Measurements from ENCODE around the gene FTO. TPM values are rescaled to one million over a fixed set of nuclear protein-coding genes. Genes with fewer than 3 reads are reported as not detected.

FTO gene
- polyA plus RNA-seq, 3 donors: 16.8 to 51.0 (median 37.7) TPM

DNA sequence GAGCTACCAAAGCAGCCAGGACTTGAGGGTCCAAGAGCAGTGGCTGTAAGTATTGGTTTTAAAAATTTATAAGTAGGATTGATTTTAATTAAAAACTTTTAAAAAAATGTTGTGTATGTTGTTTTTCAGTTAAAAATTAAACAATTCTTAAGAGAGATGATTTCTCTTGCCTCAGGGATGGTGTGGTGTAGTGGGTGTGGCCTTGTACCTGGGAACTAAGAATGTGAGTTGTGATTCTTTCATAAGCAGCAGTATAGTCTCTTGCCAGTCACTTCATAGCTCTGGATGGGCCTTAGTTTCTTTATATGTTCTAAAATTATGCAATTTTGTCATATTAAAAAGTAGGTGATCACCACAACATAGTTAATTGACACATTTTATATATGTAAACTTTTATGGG is 99.5 kb downstream of the FTO start:
- Histone ChIP-seq H3K4me2 (replicated peaks; ENCODE audit: extremely low read depth, low read length, poor library complexity, severe bottlenecking) (no peak overlapping the region), H3K4me1 (ENCODE audit: control insufficient read depth in 1 of 2, insufficient read depth in 2 of 2, low read length in 2 of 2) (peaks cover 11 to 14% of the 10 kb centered on the region in 2 donors), H3K79me2 (ENCODE audit: insufficient read depth, low read length) (peaks cover 4% of the 10 kb centered on the region), H2AFZ (ENCODE audit: insufficient read depth, low read depth, low read length, poor library complexity, severe bottlenecking) (no peak overlapping the region), H3K9ac (ENCODE audit: insufficient read depth, low read length, poor library complexity, severe bottlenecking) (no peak overlapping the region), H3K9me3 (replicated peaks in 1 of 2; ENCODE audit: control insufficient read depth in 1 of 2, insufficient read depth in 1 of 2, low read length in 2 of 2) (no peaks in the 10 kb centered on the region), H3K36me3 (replicated peaks in 1 of 2; ENCODE audit: control insufficient read depth in 1 of 2, insufficient read depth in 2 of 2, low read length in 2 of 2) (no peaks in the 10 kb centered on the region), H3K27me3 (ENCODE audit: control insufficient read depth in 2 of 2, insufficient read depth in 2 of 2, low read length in 2 of 2) (no peaks in the 10 kb centered on the region), H4K20me1 (ENCODE audit: insufficient read depth, low read length) (peaks cover 3% of the 10 kb centered on the region), H3K4me3 (replicated peaks in 1 of 3; ENCODE audit: low read depth in 2 of 3, low read length in 3 of 3) (no peak overlapping the region), H3K27ac (ENCODE audit: low read depth in 1 of 2, low read length in 2 of 2) (no peak overlapping the region)
- intact Hi-C loops (cut with micrococcal nuclease): no loop called here
- no peaks in the 10 kb centered on the region for H3K27me3 Mint-ChIP-seq (ENCODE audit: low read depth in 3 of 3)
- DNase-seq: no peak
- H3K36me3 Mint-ChIP-seq: peaks cover 3 to 5% of the 10 kb centered on the region in 2 donors
- H3K9me3 Mint-ChIP-seq: peaks cover 0 to 8% (median 0%) of the 10 kb centered on the region in 7 donors
- TF ChIP-seq CTCF (IDR thresholded peaks at IDR 0.05): no peak
- no peak overlapping the region for H3K27ac Mint-ChIP-seq
- peaks cover 17% of the 10 kb centered on the region for H3K4me1 Mint-ChIP-seq
- H3K4me3 Mint-ChIP-seq: no peak overlapping the region

DNA sequence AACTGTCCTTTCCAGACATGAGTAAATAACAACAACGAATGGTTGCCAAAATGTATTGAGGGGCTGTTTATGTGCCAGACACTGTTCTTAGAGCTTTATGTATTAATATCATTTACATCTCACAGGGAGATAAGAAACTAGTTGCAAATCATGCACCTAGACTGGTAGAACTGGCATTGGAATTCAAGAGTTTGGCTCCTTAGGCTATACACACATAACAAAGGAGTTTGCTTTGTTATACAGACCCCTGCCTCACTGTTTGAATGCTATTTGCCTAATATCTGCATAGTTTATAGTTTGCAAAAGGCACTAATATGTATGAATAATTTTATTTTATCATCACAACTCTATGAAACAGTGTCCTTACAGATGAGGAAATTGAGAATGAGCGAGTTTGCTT is 100.0 kb downstream of the FTO start:
- peak overlapping the region in 1 of 2 donors; percentile 53 for H3K4me3 Mint-ChIP-seq
- Histone ChIP-seq H3K4me1 (ENCODE audit: control insufficient read depth in 1 of 2, insufficient read depth in 2 of 2, low read length in 2 of 2) (peaks cover 11 to 14% of the 10 kb centered on the region in 2 donors), H3K9ac (ENCODE audit: insufficient read depth, low read length, poor library complexity, severe bottlenecking) (no peak overlapping the region), H3K36me3 (replicated peaks in 1 of 2; ENCODE audit: control insufficient read depth in 1 of 2, insufficient read depth in 2 of 2, low read length in 2 of 2) (no peaks in the 10 kb centered on the region), H3K79me2 (ENCODE audit: insufficient read depth, low read length) (peaks cover 8% of the 10 kb centered on the region), H4K20me1 (ENCODE audit: insufficient read depth, low read length) (peaks cover 3% of the 10 kb centered on the region), H3K27me3 (ENCODE audit: control insufficient read depth in 2 of 2, insufficient read depth in 2 of 2, low read length in 2 of 2) (no peaks in the 10 kb centered on the region), H3K4me2 (replicated peaks; ENCODE audit: extremely low read depth, low read length, poor library complexity, severe bottlenecking) (peak overlapping the region; percentile 29), H3K27ac (ENCODE audit: low read depth in 1 of 2, low read length in 2 of 2) (peak overlapping the region in 1 of 2 donors; percentile 6), H3K4me3 (replicated peaks in 1 of 3; ENCODE audit: low read depth in 2 of 3, low read length in 3 of 3) (peak overlapping the region in 1 of 3 experiments; percentile 38), H2AFZ (ENCODE audit: insufficient read depth, low read depth, low read length, poor library complexity, severe bottlenecking) (no peak overlapping the region), H3K9me3 (replicated peaks in 1 of 2; ENCODE audit: control insufficient read depth in 1 of 2, insufficient read depth in 1 of 2, low read length in 2 of 2) (no peaks in the 10 kb centered on the region)
- H3K36me3 Mint-ChIP-seq: peaks cover 3 to 5% of the 10 kb centered on the region in 2 donors
- H3K4me1 Mint-ChIP-seq: peaks cover 17% of the 10 kb centered on the region
- H3K9me3 Mint-ChIP-seq: peaks cover 0 to 8% (median 0%) of the 10 kb centered on the region in 7 donors
- DNase-seq: peak in 1 of 3 donors; percentile 8
- no CpG with 5 or more reads among the region's 2 CpGs for WGBS (ENCODE audit: insufficient coverage)
- no peaks in the 10 kb centered on the region for H3K27me3 Mint-ChIP-seq (ENCODE audit: low read depth in 3 of 3)
- no peak overlapping the region for H3K27ac Mint-ChIP-seq
- no peak for TF ChIP-seq CTCF (IDR thresholded peaks at IDR 0.05)
- intact Hi-C loops (cut with micrococcal nuclease): no loop called here

Measured in CD14-positive monocyte (primary cell).